ENCODE data around the gene CDC42BPA.

GRCh38 chr1:227245613-227246320, 72.5 kb downstream of the CDC42BPA start:
- TF ChIP-seq POLR2AphosphoS5 (IDR thresholded peaks at IDR 0.05; ENCODE audit: control insufficient read depth, insufficient read depth, low read depth, low read length): no peak
- TF ChIP-seq, protein P1, sequence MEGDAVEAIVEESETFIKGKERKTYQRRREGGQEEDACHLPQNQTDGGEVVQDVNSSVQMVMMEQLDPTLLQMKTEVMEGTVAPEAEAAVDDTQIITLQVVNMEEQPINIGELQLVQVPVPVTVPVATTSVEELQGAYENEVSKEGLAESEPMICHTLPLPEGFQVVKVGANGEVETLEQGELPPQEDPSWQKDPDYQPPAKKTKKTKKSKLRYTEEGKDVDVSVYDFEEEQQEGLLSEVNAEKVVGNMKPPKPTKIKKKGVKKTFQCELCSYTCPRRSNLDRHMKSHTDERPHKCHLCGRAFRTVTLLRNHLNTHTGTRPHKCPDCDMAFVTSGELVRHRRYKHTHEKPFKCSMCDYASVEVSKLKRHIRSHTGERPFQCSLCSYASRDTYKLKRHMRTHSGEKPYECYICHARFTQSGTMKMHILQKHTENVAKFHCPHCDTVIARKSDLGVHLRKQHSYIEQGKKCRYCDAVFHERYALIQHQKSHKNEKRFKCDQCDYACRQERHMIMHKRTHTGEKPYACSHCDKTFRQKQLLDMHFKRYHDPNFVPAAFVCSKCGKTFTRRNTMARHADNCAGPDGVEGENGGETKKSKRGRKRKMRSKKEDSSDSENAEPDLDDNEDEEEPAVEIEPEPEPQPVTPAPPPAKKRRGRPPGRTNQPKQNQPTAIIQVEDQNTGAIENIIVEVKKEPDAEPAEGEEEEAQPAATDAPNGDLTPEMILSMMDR (IDR thresholded peaks at IDR 0.05 in 2 of 3, conservative IDR thresholded peaks at IDR 0.05 in 1 of 3; ENCODE audit: insufficient read depth in 2 of 3, low read depth in 1 of 3, low read length in 3 of 3): no peak
- no peak for TF ChIP-seq EZH2 (IDR thresholded peaks at IDR 0.05; ENCODE audit: borderline replicate concordance, low read depth, low read length)
- no peak for TF ChIP-seq MAX (CRISPR knock-in tag; IDR thresholded peaks at IDR 0.05)
- no peak for TF ChIP-seq HMBOX1 (IDR thresholded peaks at IDR 0.05)
- no peak for TF ChIP-seq ZNF175 (CRISPR knock-in tag; IDR thresholded peaks at IDR 0.05; ENCODE audit: low read depth)
- TF ChIP-seq, protein P2, sequence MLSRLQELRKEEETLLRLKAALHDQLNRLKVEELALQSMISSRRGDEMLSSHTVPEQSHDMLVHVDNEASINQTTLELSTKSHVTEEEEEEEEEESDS (CRISPR knock-in tag; IDR thresholded peaks at IDR 0.05): no peak
- no peak for TF ChIP-seq SRSF3 (IDR thresholded peaks at IDR 0.05; ENCODE audit: insufficient read depth, low read length)
- TF ChIP-seq ZNF133 (CRISPR knock-in tag; IDR thresholded peaks at IDR 0.05): no peak
- TF ChIP-seq KDM1A (IDR thresholded peaks at IDR 0.05): no peak
- TF ChIP-seq, protein P3, sequence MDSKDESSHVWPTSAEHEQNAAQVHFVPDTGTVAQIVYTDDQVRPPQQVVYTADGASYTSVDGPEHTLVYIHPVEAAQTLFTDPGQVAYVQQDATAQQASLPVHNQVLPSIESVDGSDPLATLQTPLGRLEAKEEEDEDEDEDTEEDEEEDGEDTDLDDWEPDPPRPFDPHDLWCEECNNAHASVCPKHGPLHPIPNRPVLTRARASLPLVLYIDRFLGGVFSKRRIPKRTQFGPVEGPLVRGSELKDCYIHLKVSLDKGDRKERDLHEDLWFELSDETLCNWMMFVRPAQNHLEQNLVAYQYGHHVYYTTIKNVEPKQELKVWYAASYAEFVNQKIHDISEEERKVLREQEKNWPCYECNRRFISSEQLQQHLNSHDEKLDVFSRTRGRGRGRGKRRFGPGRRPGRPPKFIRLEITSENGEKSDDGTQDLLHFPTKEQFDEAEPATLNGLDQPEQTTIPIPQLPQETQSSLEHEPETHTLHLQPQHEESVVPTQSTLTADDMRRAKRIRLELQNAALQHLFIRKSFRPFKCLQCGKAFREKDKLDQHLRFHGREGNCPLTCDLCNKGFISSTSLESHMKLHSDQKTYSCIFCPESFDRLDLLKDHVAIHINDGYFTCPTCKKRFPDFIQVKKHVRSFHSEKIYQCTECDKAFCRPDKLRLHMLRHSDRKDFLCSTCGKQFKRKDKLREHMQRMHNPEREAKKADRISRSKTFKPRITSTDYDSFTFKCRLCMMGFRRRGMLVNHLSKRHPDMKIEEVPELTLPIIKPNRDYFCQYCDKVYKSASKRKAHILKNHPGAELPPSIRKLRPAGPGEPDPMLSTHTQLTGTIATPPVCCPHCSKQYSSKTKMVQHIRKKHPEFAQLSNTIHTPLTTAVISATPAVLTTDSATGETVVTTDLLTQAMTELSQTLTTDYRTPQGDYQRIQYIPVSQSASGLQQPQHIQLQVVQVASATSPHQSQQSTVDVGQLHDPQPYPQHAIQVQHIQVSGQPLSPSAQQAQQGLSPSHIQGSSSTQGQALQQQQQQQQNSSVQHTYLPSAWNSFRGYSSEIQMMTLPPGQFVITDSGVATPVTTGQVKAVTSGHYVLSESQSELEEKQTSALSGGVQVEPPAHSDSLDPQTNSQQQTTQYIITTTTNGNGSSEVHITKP (IDR thresholded peaks at IDR 0.05; ENCODE audit: partially characterized antibody): no peak
